BJ (cell line): ENCODE results near the gene RASL10B. TPM values are rescaled to one million over a fixed set of nuclear protein-coding genes. Genes with fewer than 3 reads are reported as not detected.
"Not testable (repeated sequence)": the region's sequence is repeated elsewhere in the genome, so short reads cannot be mapped to it uniquely, and the experiment has no call there.

ENCODE experiments used
- CTCF ChIA-PET: fragments of 350-600 bp; formaldehyde crosslinking; extraction: SDS; loops from one replicate; lab custom pipeline; 2021; ENCODE audit warnings: antibody characterized with exemption, inconsistent platforms; lab: Yijun Ruan, JAX
- POLR2A ChIA-PET: fragments of 300-600 bp; sonication (Branson Sonifier 250); formaldehyde crosslinking; extraction: SDS; loops from one replicate; lab custom pipeline; 2021; ENCODE audit warnings: antibody characterized with exemption; lab: Charles Lee
- DNase-seq: peaks from one replicate; pipeline ENCODE4 v3.0.0-alpha.2; 2011; ENCODE audit warnings: low read depth
- H3K27me3 ChIP-seq: 2 replicates; pipeline ENCODE4 v1.6.0; 2011; ENCODE audit warnings: low read length; ENCODE audit not compliant: control insufficient read depth, insufficient read depth
- H3K36me3 ChIP-seq: 2 replicates; pipeline ENCODE4 v1.5.1; 2011; ENCODE audit warnings: low read length; ENCODE audit not compliant: control insufficient read depth, insufficient read depth
- H3K4me3 ChIP-seq: 2 replicates; pipeline ENCODE4 v1.5.1; 2011; ENCODE audit warnings: low read depth, mild to moderate bottlenecking, control low read depth, low read length
- CTCF ChIP-seq: IDR thresholded peaks from 2 replicates; pipeline ENCODE4 v1.5.1; 2011; ENCODE audit warnings: low read depth, mild to moderate bottlenecking, control low read depth, inconsistent platforms, low read length, moderate library complexity; ENCODE audit not compliant: insufficient read depth
- polyA plus RNA-seq: library from polyadenylated mRNA; depleted of rRNA; stranded (reverse); fragments of >200 nt; gene quantifications from 2 replicates; pipeline ENCODE4 v1.2.3, GENCODE V29; 2011

The RASL10B gene
- polyA plus RNA-seq, 1 experiment: 4.5 TPM

- Histone ChIP-seq H3K4me3 (no peak overlapping the region), H3K27me3 (peaks cover 12% of the 10 kb centered on the region), H3K36me3 (no peaks in the 10 kb centered on the region)
- CTCF ChIA-PET: interaction anchor here (0.8 to 12.1 kb wide), 35 partner anchors 9 to 437 kb away, joined by 3 to 268 read pairs (median 7); partner anchors contain the start of genes C17orf50, PEX12, RASL10B and SLFN12L
- POLR2A ChIA-PET: no interaction called here
- no peak for TF ChIP-seq CTCF
- no peak for DNase-seq
Measured at GRCh38 chr17:35748341-35748841, 17.0 kb downstream of the RASL10B start.

GRCh38 chr17:35748979-35749378 lies 17.5 kb downstream of the RASL10B start:
- Histone ChIP-seq H3K36me3 (no peaks in the 10 kb centered on the region), H3K27me3 (peaks cover 12% of the 10 kb centered on the region), H3K4me3 (no peak overlapping the region)
- POLR2A ChIA-PET: interaction anchor here (0.6 kb wide), 1 partner anchor 60 kb away, joined by 3 read pairs; the partner anchor contains the start of gene TAF15
- no peak for DNase-seq
- no peak for TF ChIP-seq CTCF
- CTCF ChIA-PET: interaction anchor here (0.9 to 12.1 kb wide), 16 partner anchors 8 to 210 kb away, joined by 3 to 268 read pairs (median 12); partner anchors contain the start of genes C17orf50 and SLFN12L

GRCh38 chr17:35749560-35750412 lies 18.3 kb downstream of the RASL10B start:
- peaks cover 12% of the 10 kb centered on the region for H3K27me3 ChIP-seq
- no peaks in the 10 kb centered on the region for H3K36me3 ChIP-seq
- TF ChIP-seq CTCF: no peak
- POLR2A ChIA-PET: interaction anchor here (0.6 kb wide), 1 partner anchor 59 kb away, joined by 3 read pairs; the partner anchor contains the start of gene TAF15
- no peak for DNase-seq
- CTCF ChIA-PET: interaction anchor here (1.1 to 12.1 kb wide), 12 partner anchors 11 to 211 kb away, joined by 3 to 268 read pairs (median 10); partner anchors contain the start of genes C17orf50 and SLFN12L
- peak overlapping the region; percentile 20 for H3K4me3 ChIP-seq

GRCh38 chr17:35750526-35751395 lies 19.3 kb downstream of the RASL10B start:
- H3K4me3 ChIP-seq: no peak overlapping the region

GRCh38 chr17:35751541-35751940 lies 20.1 kb downstream of the RASL10B start:
- DNase-seq, POLR2A ChIA-PET, H3K4me3 ChIP-seq, H3K36me3 ChIP-seq: not testable (repeated sequence)
- CTCF ChIA-PET: interaction anchor here (0.6 to 12.1 kb wide), 5 partner anchors 9 to 138 kb away, joined by 3 to 268 read pairs (median 13); partner anchors contain the start of gene C17orf50
- H3K27me3 ChIP-seq: peaks cover 18% of the 10 kb centered on the region

More at GRCh38 chr17:35750526-35751395, 19.3 kb downstream of the RASL10B start:
- ChIA-PET CTCF (interaction anchor here (0.6 to 12.1 kb wide), 7 partner anchors 10 to 138 kb away, joined by 3 to 268 read pairs (median 9); partner anchors contain the start of gene C17orf50), POLR2A (no interaction called here)
- H3K36me3 ChIP-seq: no peaks in the 10 kb centered on the region
- H3K27me3 ChIP-seq: peaks cover 13% of the 10 kb centered on the region
- no peak for TF ChIP-seq CTCF
- no peak for DNase-seq
